DND-41 (cell line): ENCODE measurements around the gene TET1.

Source experiments
- ATAC-seq: fragments of 200-7000 bp; cut with Tn5 transposase; 3 replicates; pipeline ENCODE4 v1.9.1; 2021; ENCODE audit warnings: low read depth; ENCODE audit not compliant: insufficient read depth
- DNase-seq: peaks from one replicate; pipeline ENCODE4 v3.0.0-alpha.2; 2020
- H2AFZ ChIP-seq: 2 replicates; pipeline ENCODE4 v1.6.0; 2012; ENCODE audit warnings: low read depth, low read length
- H3K27ac ChIP-seq: 2 replicates; pipeline ENCODE4 v1.5.1; 2012; ENCODE audit warnings: low read length, inconsistent platforms
- H3K27me3 ChIP-seq: fragments of 200-600 bp; sonication (generic); 2 replicates; pipeline ENCODE4 v1.6.0; 2012; ENCODE audit warnings: low read length, mild to moderate bottlenecking, inconsistent platforms; ENCODE audit not compliant: insufficient read depth, poor library complexity
- H3K36me3 ChIP-seq: 2 replicates; pipeline ENCODE4 v1.5.1; 2012; ENCODE audit warnings: low read length, inconsistent platforms; ENCODE audit not compliant: insufficient read depth
- H3K4me1 ChIP-seq: 2 replicates; pipeline ENCODE4 v1.5.1; 2012; ENCODE audit warnings: mild to moderate bottlenecking, low read length; ENCODE audit not compliant: insufficient read depth
- H3K4me2 ChIP-seq: 2 replicates; pipeline ENCODE4 v1.6.0; 2012; ENCODE audit warnings: mild to moderate bottlenecking, moderate library complexity, low read length, inconsistent platforms; ENCODE audit not compliant: insufficient read depth
- H3K4me3 ChIP-seq, 2 experiments: fragments of 200-600 bp in 1 of 2; shearing (Covaris generic) in 1 of 2; 2 replicates each; pipeline ENCODE4 v1.5.1; 2012 to 2016; ENCODE audit warnings: inconsistent platforms in 2 of 2, low read length in 2 of 2, mild to moderate bottlenecking in 2 of 2, low read depth in 1 of 2, moderate library complexity in 1 of 2
- H3K79me2 ChIP-seq: 2 replicates; pipeline ENCODE4 v1.6.0; 2012; ENCODE audit warnings: low read length, inconsistent platforms; ENCODE audit not compliant: insufficient read depth
- H3K9ac ChIP-seq: 2 replicates; pipeline ENCODE4 v1.6.0; 2012; ENCODE audit warnings: low read depth, mild to moderate bottlenecking, inconsistent platforms, low read length, moderate library complexity
- H3K9me3 ChIP-seq: 2 replicates; pipeline ENCODE4 v1.5.1; 2012; ENCODE audit warnings: low read length, moderate library complexity, mild to moderate bottlenecking, inconsistent platforms; ENCODE audit not compliant: insufficient read depth, severe bottlenecking
- H4K20me1 ChIP-seq: 2 replicates; pipeline ENCODE4 v1.6.0; 2012; ENCODE audit warnings: low read length; ENCODE audit not compliant: insufficient read depth
- CTCF ChIP-seq: IDR thresholded peaks from 2 replicates; pipeline ENCODE4 v1.5.1; 2012; ENCODE audit warnings: borderline replicate concordance, low read length, moderate library complexity, mild to moderate bottlenecking; ENCODE audit not compliant: poor library complexity, severe bottlenecking; ENCODE audit errors: extremely low read depth
- EZH2 ChIP-seq: IDR thresholded peaks from 3 replicates; pipeline ENCODE4 v1.6.1; 2012; ENCODE audit warnings: borderline replicate concordance, low read depth, mild to moderate bottlenecking, moderate library complexity, low read length, inconsistent platforms; ENCODE audit not compliant: severe bottlenecking

TET1 gene

GRCh38 chr10:68597407-68597806, 37.3 kb downstream of the TET1 start:
- H4K20me1 ChIP-seq: no peaks in the 10 kb centered on the region
- H3K27me3 ChIP-seq: no peaks in the 10 kb centered on the region
- H3K4me3 ChIP-seq: no peak overlapping the region
- H3K9ac ChIP-seq: no peak overlapping the region
- DNase-seq: no peak
- H3K4me2 ChIP-seq: no peak overlapping the region
- no peak for ATAC-seq
- no peaks in the 10 kb centered on the region for H3K36me3 ChIP-seq
- H3K79me2 ChIP-seq: peaks cover 14% of the 10 kb centered on the region
- H3K4me1 ChIP-seq: peaks cover 28% of the 10 kb centered on the region
- no peak overlapping the region for H3K27ac ChIP-seq
- H2AFZ ChIP-seq: no peak overlapping the region
- no peaks in the 10 kb centered on the region for H3K9me3 ChIP-seq
- TF ChIP-seq CTCF (no peak), EZH2 (no peak)

- Histone ChIP-seq H3K27me3 (no peaks in the 10 kb centered on the region), H2AFZ (peak overlapping the region; percentile 90), H3K9me3 (no peaks in the 10 kb centered on the region), H3K9ac (no peak overlapping the region; the same call in 1 of the 2 replicates), H4K20me1 (no peaks in the 10 kb centered on the region), H3K4me1 (peaks cover 33% of the 10 kb centered on the region), H3K79me2 (peaks cover 19% of the 10 kb centered on the region), H3K27ac (peak overlapping the region; percentile 87), H3K4me2 (peak overlapping the region; percentile 68), H3K36me3 (peaks cover 9% of the 10 kb centered on the region), H3K4me3 (no peak overlapping the region)
- ATAC-seq (no peak), DNase-seq (no peak)
- no peak for TF ChIP-seq CTCF
- no peak for TF ChIP-seq EZH2
Observed at GRCh38 chr10:68598978-68599770, 39.0 kb downstream of the TET1 start.

- Histone ChIP-seq H3K27ac (peak overlapping the region; percentile 87), H3K9ac (peak overlapping the region; percentile 63), H3K4me3 (peak overlapping the region in 1 of 2 experiments; percentile 58; a peak in 2 of 4 replicates), H2AFZ (peak overlapping the region; percentile 90), H3K9me3 (no peaks in the 10 kb centered on the region), H3K36me3 (peaks cover 13% of the 10 kb centered on the region), H4K20me1 (no peaks in the 10 kb centered on the region), H3K4me2 (peak overlapping the region; percentile 68), H3K79me2 (peaks cover 19% of the 10 kb centered on the region), H3K4me1 (peaks cover 33% of the 10 kb centered on the region), H3K27me3 (no peaks in the 10 kb centered on the region)
- ATAC-seq: no peak
- DNase-seq: no peak
- TF ChIP-seq EZH2: no peak
- TF ChIP-seq CTCF: no peak
Observed at GRCh38 chr10:68599771-68600040, 39.6 kb downstream of the TET1 start.
